GM18508 (cell line): ENCODE data around the gene SYT7.
"Not testable (repeated sequence)": the region's sequence is repeated elsewhere in the genome, so short reads cannot be mapped to it uniquely, and the experiment has no call there.

Experiments
- ATAC-seq: cut with Tn5 transposase; IDR thresholded peaks from one replicate; pipeline ENCODE4 v1.9.1; 2021; ENCODE audit warnings: moderate number of reproducible peaks; ENCODE audit not compliant: insufficient read depth, unreplicated experiment

Gene SYT7

DNA sequence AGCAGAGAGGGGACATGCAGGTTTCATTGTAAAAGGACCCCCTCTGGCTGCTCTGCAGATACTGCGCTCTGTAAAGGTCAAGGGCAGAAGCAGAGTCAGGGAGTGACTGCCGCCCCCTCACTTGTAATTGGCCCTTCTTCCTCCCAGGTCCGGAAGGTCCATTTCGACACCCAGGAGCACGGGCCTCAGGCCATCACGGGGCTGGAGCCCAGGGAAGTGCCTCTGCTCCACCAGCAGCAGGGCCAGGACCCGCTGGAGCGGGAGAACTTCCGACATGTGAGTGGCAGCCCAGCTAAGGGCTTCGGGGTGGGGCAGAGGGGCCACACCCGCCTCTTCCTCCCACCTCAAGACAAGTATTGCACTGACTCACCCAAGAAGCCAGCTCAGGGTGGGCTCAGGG, 96.3 kb downstream of the SYT7 start:
- ATAC-seq: no peak

- no peak for ATAC-seq
Observed at GRCh38 chr11:61482513-61482912, 98.4 kb downstream of the SYT7 start.

GRCh38 chr11:61481806-61482205, 99.1 kb downstream of the SYT7 start:
- no peak for ATAC-seq

DNA sequence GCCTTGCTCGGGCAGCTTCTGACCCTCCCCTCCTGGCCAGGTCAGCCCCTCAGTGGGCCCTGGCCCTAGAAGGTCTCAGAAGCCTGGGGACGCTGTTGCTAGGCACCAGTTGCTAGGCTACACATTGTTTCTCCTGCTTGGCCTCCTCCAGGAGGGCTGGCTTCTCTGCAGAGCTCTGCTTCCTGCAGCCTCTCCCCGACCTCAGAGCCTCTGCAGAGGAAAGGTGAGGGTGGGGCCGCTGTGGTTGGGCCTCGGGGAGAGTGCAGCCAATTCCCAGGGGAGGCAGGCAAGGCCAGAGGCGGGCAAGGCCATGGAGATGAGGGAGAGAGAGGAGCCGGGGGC, 99.9 kb downstream of the SYT7 start:
- ATAC-seq: no peak

DNA sequence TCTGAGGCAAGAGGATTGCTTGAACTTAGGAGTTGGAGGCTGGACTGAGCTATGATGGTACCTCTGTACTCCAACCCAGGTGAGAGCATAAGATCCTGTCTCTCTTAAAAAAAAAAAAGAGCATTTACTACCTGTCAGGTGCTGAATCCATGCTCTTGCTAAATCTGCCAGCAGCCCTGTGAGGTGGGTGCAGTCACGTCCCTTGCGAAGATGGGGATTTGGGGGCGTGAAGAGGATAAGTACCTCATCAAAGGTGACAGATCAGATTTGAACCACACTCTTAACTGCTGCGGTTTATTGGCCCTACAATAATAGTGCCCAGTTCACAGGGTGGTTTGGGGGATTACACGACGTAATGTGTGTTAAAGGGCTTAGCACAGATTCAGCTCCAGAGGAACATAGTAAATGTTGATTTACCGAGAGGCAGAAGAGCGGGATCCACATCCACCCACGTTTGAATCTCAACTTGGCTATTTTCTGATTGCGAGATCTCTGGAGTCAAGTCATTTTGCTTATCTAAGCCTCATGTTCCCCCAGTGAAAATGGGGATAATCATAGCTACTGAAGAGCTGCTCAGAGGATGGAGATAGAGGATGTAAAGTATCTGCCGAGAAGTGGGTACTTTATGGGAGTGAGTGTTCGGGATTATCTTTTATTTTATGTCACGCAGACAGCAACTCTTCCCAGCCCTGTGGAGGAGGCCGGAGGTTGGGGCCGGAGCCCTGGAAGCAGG, 100.4 kb downstream of the SYT7 start:
- no peak for ATAC-seq

GRCh38 chr11:61479360-61480058, 101.4 kb downstream of the SYT7 start:
- ATAC-seq: not testable (repeated sequence)

DNA sequence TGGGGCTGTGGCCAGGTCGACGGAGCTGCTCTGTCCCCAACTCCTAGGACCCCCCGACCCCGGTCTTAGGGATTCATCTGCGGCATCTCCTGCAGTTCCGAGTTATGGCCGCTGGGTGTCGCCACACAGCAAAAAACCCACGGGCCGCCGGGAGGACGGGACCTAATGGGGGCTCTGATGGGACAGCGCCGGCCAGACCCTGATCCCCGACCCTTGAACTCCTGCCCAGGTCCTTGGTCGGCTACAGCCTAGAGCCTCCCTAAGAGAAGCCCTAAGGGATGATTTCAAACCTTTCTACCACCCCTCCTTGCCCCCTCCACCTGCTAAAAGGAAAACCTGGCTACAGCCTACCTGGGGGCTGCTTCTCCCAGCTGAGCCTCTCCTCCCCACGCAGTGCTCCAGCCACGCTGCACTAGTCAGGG, 103.1 kb downstream of the SYT7 start:
- no peak for ATAC-seq

DNA sequence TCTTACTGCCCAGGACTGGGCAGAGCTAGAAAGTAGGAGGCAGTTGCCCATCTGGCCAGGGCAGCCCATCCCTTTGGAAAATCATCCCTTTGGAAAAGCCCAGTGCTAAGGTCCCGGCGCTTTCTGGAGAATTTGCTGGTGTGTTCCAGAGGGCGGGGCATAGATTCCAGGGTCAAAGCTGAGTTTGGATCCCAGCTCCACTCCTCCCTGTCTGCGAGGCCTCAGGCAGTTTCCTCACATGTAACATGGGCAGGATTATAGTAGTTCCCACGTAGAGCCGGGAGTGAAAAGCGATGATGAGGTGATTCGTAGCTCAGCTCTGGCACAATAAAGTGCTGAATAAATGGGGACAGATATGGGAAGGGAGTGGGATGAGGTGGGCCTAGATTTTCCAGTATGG, 103.8 kb downstream of the SYT7 start:
- ATAC-seq: no peak

- ATAC-seq: no peak
Observed at GRCh38 chr11:61476371-61476770, 104.5 kb downstream of the SYT7 start.

GRCh38 chr11:61475433-61475832, 105.4 kb downstream of the SYT7 start:
- no peak for ATAC-seq

GRCh38 chr11:61474013-61474643, 106.7 kb downstream of the SYT7 start:
- no peak for ATAC-seq

DNA sequence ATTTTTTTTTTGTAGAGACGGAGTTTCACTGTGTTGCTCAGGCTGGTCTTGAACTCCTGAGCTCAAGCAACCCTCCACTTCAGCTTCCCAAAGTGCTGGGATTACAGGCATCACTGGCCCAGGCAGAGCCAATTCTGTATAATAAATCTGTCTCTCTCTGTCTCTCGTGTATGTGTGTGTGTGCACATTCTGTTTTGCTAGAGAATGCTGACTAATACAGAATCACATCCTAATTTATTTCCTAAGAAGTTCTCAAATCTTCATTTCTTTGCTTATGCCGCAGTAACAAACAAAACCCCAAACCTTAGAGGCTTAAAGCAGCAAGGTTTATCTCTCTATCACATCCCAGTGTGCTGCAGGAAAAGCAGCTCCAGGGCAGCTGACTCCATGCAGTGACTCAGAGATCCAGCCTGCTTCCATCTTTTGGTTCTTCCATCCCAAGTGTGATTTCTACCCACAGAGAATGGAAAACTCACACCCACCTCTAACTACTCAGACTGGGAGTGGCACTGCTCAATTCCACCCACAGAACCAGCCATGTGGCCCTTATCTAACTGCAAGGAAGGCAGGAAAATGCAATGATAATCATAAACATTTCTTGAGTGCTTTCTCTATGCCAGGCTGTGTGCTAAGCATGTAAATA, 107.4 kb downstream of the SYT7 start:
- no peak for ATAC-seq

DNA sequence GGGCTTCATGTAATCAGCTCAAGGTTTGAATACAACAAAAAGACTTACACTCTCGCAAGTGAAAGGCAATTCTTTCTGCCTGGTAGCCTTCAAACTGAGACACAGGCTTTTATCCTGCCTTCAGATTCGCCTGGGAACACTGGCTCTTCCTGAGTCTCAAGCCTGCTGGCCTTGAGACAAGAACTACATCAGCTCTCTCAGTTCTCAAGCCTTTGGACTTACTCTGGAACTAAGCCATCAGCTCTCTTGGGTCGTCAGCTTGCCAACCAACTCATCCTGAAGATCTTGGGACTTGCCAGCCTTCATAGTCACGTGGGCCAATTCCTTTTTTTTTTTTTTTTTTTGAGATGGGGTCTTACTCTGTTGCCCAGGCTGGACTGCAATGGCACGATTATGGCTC, 108.0 kb downstream of the SYT7 start:
- ATAC-seq: no peak

DNA sequence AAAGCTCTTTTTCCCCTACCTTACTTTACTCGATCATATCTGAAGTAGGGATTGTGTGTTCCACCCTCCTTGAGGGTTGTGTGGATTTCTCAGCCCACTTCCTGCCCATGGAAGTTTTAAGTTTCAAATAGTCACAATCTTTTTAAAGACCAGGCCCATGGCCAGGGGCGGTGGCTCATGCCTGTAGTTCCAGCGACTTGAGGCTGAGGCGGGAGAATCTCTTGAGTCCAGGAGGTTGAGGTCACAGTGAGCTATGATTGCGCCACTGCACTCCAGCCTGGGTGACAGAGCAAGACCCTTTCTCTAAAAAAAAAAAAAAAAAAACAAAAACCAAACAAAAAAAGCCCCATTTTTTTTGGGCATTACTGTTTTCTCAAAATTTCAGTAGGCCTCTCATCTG, 108.6 kb downstream of the SYT7 start:
- ATAC-seq: no peak

GRCh38 chr11:61468002-61468401, 112.9 kb downstream of the SYT7 start:
- ATAC-seq: no peak

- ATAC-seq: not testable (repeated sequence)
Observed at GRCh38 chr11:61467602-61468001, 113.3 kb downstream of the SYT7 start.
